Measurements from ENCODE around the gene WDHD1. TPM values are rescaled to one million over a fixed set of nuclear protein-coding genes. Genes with fewer than 3 reads are reported as not detected.

WDHD1 gene
- total RNA-seq (1 to 10 TPM in 4 of 6 donors, under 1 TPM in 2; 0.46 to 2.3 (median 1.2) TPM), polyA plus RNA-seq (under 1 TPM; 0.45 to 0.57 TPM)

GRCh38 chr14:55026793-55027561 lies at the start of gene WDHD1, which contains the start of gene SOCS4:
Gene WDHD1 (minus strand): TSS chr14:55027099. CDS start chr14:55026787, 312 bp downstream.
Gene SOCS4 (plus strand): TSS chr14:55027236. CDS start chr14:55043042, 15,806 bp downstream.
- Histone ChIP-seq H3K4me1 (peaks cover 0 to 12% (median 10%) of the 10 kb centered on the region in 3 donors), H3K27me3 (no peaks in the 10 kb centered on the region), H3K27ac (peak within 1 kb of the TSS; percentile 63 to 83 (median 79)), H3K36me3 (no peaks in the 10 kb centered on the region), H3K9me3 (no peaks in the 10 kb centered on the region), H3K4me3 (peak within 1 kb of the TSS; percentile 60 to 80 (median 63))
- ATAC-seq (peak; percentile 99 to 100 (median 100)), DNase-seq (peak; percentile 94 to 99 (median 96)), FAIRE-seq (no peak)
- WGBS, 2 donors = 0% methylated on average over 55 to 56 of the region's 56 CpGs
- intact Hi-C loops (cut with DNase I) = no loop called here
- TF ChIP-seq CTCF (IDR thresholded peaks at IDR 0.05) = no peak

- no peaks in the 10 kb centered on the region for H3K9me3 ChIP-seq
- intact Hi-C loops (cut with DNase I) = no loop called here
- H3K4me3 ChIP-seq = no peak overlapping the region
- H3K27ac ChIP-seq = no peak overlapping the region
- ATAC-seq = no peak
- no peak for DNase-seq
- H3K27me3 ChIP-seq = no peaks in the 10 kb centered on the region
- 84 to 88% methylated on average over 3 of the region's 3 CpGs for WGBS, 2 donors
- FAIRE-seq = no peak
- no peaks in the 10 kb centered on the region for H3K4me1 ChIP-seq
- no peaks in the 10 kb centered on the region for H3K36me3 ChIP-seq
- no peak for TF ChIP-seq CTCF (IDR thresholded peaks at IDR 0.05)
Observed at GRCh38 chr14:55075628-55076175, 48.8 kb upstream of the WDHD1 start.

- H3K27me3 ChIP-seq = no peaks in the 10 kb centered on the region
- H3K36me3 ChIP-seq = no peaks in the 10 kb centered on the region
- no peaks in the 10 kb centered on the region for H3K9me3 ChIP-seq
- H3K4me1 ChIP-seq = no peaks in the 10 kb centered on the region
- DNase-seq (no peak), FAIRE-seq (no peak), ATAC-seq (no peak)
- 30 to 36% methylated on average over 5 of the region's 5 CpGs for WGBS, 2 donors
- H3K27ac ChIP-seq = no peak overlapping the region
- no peak for TF ChIP-seq CTCF (IDR thresholded peaks at IDR 0.05)
- no peak overlapping the region for H3K4me3 ChIP-seq
- intact Hi-C loops (cut with DNase I) = no loop called here
Observed at GRCh38 chr14:55074662-55075061, 47.8 kb upstream of the WDHD1 start.

GRCh38 chr14:55073856-55074255 lies 47.0 kb upstream of the WDHD1 start:
- TF ChIP-seq CTCF (IDR thresholded peaks at IDR 0.05) = no peak
- H3K36me3 ChIP-seq = no peaks in the 10 kb centered on the region
- no peak for DNase-seq
- 32 to 37% methylated on average over 2 of the region's 2 CpGs for WGBS, 2 donors
- H3K9me3 ChIP-seq = no peaks in the 10 kb centered on the region
- intact Hi-C loops (cut with DNase I) = no loop called here
- H3K27me3 ChIP-seq = no peaks in the 10 kb centered on the region
- no peak for FAIRE-seq
- H3K27ac ChIP-seq = no peak overlapping the region
- no peaks in the 10 kb centered on the region for H3K4me1 ChIP-seq
- H3K4me3 ChIP-seq = no peak overlapping the region
- ATAC-seq = no peak

Data from pancreas (tissue), 10 donors.